Measurements from ENCODE around the gene JMY.

DNA sequence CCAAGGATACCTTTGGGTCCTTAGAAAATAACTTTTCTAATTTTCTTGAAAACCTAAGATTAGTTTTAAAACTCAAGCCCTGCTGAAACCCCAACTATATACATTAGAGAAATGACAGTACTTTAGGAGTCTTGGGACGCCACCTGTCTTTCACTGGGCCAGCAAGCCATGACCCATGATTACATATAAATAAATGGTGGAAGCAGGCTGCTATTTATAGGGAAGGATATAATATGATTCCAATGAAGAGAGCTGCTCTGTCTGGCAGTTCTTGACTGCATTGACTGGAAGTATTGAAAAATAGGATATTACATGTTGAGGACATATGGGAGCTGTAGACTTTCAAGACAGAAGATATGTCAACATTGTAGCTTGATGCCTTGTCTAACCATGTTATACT, 7.3 kb downstream of the JMY start:
- TF ChIP-seq SP1 (IDR thresholded peaks at IDR 0.05; ENCODE audit: low read depth) (no peak), EZH2phosphoT487 (IDR thresholded peaks at IDR 0.05; ENCODE audit: borderline replicate concordance) (no peak), POLR2A (IDR thresholded peaks at IDR 0.05; ENCODE audit: borderline replicate concordance, extremely low read depth, insufficient read depth, insufficient read length) (no peak), POLR2AphosphoS5 (IDR thresholded peaks at IDR 0.05; ENCODE audit: low read depth, low read length) (no peak), TCF7L2 (IDR thresholded peaks at IDR 0.05; ENCODE audit: borderline replicate concordance, extremely low read depth, insufficient read depth, insufficient read length) (no peak), EZH2 (IDR thresholded peaks at IDR 0.05) (no peak)
- TF ChIP-seq, protein P1, sequence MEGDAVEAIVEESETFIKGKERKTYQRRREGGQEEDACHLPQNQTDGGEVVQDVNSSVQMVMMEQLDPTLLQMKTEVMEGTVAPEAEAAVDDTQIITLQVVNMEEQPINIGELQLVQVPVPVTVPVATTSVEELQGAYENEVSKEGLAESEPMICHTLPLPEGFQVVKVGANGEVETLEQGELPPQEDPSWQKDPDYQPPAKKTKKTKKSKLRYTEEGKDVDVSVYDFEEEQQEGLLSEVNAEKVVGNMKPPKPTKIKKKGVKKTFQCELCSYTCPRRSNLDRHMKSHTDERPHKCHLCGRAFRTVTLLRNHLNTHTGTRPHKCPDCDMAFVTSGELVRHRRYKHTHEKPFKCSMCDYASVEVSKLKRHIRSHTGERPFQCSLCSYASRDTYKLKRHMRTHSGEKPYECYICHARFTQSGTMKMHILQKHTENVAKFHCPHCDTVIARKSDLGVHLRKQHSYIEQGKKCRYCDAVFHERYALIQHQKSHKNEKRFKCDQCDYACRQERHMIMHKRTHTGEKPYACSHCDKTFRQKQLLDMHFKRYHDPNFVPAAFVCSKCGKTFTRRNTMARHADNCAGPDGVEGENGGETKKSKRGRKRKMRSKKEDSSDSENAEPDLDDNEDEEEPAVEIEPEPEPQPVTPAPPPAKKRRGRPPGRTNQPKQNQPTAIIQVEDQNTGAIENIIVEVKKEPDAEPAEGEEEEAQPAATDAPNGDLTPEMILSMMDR (IDR thresholded peaks at IDR 0.05 in 2 of 3, conservative IDR thresholded peaks at IDR 0.05 in 1 of 3; ENCODE audit: borderline replicate concordance in 1 of 3, insufficient read depth in 1 of 3, low read depth in 2 of 3, low read length in 2 of 3): no peak
- TF ChIP-seq, protein P2, sequence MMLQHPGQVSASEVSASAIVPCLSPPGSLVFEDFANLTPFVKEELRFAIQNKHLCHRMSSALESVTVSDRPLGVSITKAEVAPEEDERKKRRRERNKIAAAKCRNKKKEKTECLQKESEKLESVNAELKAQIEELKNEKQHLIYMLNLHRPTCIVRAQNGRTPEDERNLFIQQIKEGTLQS (IDR thresholded peaks at IDR 0.05): no peak

Data from HCT116 (cell line).